ENCODE measurements around the gene CABYR.

GRCh38 chr18:24121625-24122024, 17.2 kb upstream of the CABYR start:
- TF ChIP-seq CTCF (IDR thresholded peaks at IDR 0.05 in 8 of 11, conservative IDR thresholded peaks at IDR 0.05 in 3 of 11) (no peak), POLR2AphosphoS5 (IDR thresholded peaks at IDR 0.05) (no peak), POLR2A (IDR thresholded peaks at IDR 0.05) (no peak)
